COLO829 (cell line): ENCODE measurements around the gene SEMA5A.

Source experiments
- DNase-seq: peaks from one replicate; pipeline ENCODE4 v3.0.0; 2012; ENCODE audit warnings: low spot score

SEMA5A gene

GRCh38 chr5:9169557-9169902 is 376.3 kb downstream of the SEMA5A start:
- DNase-seq, result no peak

GRCh38 chr5:9168791-9169556 is 376.9 kb downstream of the SEMA5A start:
- DNase-seq, result no peak

DNA sequence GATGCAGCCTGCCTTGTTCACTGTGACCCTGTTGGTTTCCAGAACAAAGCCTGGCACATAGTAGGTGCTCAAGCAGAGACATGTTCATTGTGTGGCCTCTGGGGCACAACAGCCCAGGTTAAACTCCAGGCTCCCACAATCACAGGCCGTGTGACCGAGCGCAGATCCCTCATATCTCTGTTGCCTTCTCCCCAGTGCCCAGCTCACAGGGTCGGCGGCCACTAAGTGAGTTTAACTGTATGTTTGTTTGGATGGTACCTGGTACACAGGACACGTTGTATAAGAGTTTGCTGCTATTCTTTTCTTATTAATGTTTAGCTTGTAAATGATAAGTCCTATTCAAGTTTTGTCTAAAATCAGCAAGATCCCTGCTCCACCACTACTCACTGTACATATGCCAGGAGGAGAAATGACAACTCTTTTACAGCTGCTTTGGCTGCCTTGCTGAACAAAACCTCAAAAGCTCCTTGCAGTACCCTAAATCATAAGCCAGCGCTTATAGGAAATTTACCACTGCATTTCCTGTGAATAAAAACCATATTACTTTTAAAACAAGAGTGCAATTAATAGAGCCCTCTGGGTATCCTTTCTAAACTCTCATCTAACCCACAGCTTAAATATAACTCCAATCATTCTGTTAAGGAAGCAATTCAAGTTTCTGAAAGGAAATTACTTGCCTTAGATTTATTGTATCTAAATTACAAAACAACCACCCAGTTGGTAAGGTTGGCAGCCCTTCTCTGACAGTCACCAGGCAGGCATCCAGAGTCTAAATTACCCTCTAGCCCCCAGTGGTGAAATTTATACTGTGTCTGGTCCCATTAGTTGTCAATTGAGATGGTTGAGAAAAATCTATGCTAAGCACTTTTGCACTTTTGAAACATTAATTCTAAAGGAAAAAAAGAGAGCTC is 379.4 kb downstream of the SEMA5A start:
- no peak for DNase-seq

GRCh38 chr5:9165546-9165945 is 380.3 kb downstream of the SEMA5A start:
- DNase-seq, result no peak

DNA sequence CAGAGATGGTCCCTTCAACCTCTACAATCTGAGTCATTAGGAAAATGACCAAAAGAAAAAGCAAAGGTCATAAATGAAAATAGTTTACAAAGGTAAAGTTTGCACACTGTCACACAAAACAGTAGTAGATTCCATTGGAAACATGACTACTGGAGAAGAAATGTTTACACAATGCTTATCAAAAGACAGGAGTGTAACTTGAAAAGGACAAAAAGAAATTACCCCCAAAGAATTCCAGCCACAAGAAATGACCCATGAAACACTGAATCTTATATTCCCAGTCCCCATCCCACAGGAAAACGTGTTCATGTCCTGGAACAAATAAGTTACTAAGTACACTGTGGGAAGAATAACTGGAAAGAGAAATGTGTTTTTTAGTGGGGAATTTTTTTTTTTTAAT is 385.1 kb downstream of the SEMA5A start:
- no peak for DNase-seq

GRCh38 chr5:9157811-9158210 is 388.1 kb downstream of the SEMA5A start:
- DNase-seq, result no peak

DNA sequence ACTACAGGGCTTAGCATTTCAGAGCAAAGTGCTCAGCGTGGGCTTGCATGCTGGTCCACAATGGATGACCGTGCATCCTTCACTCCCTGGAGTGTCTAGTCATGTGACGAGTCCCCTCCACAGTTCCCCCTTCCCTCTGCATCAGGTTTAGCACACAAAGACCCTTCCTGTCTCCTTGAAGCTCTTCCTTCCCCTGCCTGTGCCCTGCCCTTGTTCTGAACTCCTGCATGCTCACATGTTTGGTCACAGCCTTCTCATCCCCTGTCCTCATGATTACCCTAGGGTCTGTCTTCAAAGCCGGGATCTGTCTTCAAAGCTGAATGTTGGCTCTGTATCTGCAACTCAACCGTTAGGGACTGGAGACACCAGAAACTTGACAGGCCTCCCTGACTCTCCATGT is 388.9 kb downstream of the SEMA5A start:
- no peak for DNase-seq

DNA sequence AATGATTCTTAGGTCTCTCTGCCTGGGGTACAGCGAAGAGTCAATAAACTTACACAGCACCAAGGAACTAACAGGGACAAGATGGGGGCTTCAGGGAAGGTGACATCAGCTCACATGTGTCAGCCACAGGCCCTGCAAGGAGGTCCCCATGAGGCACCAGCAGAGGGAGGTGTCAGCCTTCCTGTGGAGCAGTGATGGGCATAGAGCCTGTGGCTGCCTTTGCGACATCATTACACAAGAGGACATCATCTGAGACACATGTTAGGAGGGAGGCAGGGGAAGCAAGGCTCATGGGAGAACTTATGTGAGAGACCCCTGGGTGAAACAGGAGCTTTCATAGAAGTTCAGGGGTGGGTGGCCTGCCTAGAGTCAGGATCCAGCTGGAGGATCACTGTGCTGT is 389.6 kb downstream of the SEMA5A start:
- peak; percentile 17 for DNase-seq

DNA sequence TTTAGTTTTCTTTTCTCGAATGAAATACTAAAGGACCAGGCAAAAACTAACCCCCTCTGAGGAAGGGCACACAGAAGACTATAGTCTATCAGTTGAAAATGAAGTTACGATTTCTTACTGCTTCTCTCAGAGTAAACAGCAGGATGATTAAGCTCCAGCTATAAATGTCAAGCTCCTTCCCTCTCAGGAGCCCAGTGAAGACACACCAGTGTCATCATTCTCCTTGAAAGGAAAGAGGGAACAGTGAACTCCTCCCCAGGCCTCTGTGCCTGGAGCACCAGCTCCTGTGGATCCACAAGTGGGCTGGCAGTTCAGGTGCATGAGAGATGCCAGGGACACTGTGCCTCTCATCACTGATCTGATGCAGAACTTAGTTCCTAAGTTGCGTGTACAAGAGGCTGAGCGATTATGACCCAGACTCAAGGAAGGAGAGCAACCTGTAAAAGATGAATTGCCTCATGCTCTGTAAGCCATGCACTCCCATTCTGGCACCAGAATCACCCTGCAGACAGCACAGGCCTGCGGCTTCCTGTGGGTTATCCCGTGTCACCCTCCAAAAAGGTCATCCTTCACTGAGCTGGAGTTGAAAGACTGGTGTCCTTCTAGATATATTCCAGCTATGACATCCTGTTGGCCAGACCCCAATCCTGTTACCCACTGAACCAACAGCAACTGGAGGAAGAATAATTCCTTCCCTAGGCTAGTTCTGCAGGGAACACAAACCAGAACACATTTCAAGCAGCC is 394.0 kb downstream of the SEMA5A start:
- DNase-seq, result no peak

DNA sequence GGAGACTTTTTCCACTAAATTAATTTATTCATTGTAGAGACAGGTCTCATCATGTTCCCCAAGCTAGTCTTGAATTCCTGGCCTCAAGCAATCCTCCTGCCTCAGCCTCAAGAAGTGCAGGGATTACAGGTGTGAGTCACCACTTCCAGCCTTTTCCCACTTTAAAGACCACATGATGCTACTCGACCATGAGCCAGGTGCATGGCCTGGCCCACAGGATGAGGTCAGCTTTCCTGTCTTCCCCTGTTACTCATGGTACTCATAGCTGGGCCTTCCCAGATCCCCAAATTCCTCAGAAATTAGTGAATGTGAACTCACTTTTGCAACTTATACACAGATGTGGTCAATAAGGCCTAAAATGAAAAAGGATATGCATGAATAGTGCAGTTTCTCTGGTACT is 395.9 kb downstream of the SEMA5A start:
- DNase-seq, result no peak

GRCh38 chr5:9148242-9148641 is 397.6 kb downstream of the SEMA5A start:
- no peak for DNase-seq

DNA sequence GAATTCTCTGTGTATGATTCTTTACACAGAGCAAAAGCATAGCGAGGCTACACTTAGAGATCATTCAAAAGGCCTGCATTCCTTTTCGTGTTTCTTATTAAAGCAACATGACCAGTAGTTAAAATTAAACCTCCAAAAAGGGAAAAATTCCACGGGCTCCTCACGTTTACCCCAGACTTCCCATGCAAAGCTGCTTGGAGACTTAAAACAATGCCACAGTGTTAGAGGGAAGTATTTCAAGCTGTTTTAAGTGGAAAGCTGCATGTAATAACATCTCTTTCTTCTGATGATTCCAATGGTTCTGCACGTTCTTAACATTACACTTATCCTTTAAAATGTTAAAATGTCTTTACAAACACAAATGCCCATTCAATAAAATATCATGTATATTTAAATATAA is 405.2 kb downstream of the SEMA5A start:
- DNase-seq, result peak; percentile 6

DNA sequence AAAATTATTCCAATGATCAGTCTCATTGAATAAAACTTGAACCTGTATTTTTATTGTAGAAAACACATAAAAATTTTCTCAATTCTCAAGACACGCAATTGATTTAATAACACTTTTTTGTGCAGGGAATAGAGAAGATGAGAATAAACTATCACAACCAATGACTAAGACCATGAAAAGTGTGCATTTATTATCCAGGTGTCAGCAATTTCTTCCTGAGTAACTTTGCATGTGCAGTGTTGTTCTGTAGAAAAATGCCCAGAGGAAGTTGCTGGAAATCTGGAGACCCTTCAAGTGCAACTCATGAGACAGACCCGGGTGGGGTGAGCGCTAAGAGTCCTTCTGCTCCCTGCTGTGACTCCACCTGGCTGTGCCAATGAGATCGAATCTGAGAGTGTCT is 405.7 kb downstream of the SEMA5A start:
- DNase-seq, result no peak

DNA sequence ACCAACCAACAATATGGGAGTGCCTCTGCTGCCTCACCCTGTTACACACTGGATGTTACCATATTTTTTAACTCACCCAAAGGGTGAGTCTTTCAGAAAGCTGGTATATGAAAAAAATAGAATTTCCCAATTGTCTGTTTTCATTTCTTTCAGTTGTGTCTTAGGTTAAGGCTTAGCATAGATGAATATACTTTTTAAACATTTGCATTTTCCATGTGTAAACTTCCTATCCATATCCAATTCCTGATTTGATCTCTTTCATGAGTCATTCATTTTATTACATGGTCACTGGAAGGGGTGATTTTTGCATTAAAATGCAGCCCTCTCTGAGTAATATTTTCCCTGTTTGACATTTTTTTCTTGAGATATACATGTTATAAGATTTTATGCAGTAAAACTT is 406.5 kb downstream of the SEMA5A start:
- no peak for DNase-seq

DNA sequence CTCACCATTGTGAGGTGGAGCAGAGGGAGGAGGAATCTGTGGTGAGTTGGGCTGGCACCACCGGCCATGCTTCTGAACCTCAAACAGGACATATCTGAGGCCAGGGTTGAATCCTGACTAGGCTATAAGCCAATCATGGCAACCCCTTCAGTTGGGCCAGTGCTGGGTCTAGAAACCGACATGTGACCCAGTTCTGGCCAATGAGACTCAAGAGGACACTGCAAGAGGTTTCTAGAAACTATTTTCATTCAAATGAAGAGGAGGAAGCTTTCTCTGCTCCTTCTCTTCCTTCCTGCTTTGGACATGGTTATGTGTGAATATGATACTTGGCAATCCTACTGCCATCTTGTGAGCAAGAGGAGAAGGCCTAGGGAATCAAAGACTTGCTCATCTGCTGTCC is 417.7 kb downstream of the SEMA5A start:
- no peak for DNase-seq

DNA sequence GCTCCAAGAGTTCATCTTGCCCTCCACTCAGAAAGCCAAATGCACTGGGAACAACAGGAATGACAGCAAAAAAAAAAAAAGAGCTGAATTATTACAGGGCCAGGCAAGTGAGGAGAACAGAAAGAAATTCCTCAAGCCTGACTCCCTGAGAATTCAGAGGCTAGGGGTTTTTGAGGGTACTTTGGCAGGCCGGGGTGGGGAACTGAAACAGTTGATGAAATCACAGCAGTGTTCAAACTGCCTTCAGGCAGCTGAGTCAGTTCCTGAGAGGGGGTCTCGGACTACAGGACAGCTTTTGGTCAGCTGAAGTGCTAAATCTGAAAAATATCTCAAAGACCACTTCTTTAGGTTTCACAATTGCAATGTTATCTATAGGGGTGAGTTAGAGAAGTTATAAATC is 419.4 kb downstream of the SEMA5A start:
- no peak for DNase-seq

DNA sequence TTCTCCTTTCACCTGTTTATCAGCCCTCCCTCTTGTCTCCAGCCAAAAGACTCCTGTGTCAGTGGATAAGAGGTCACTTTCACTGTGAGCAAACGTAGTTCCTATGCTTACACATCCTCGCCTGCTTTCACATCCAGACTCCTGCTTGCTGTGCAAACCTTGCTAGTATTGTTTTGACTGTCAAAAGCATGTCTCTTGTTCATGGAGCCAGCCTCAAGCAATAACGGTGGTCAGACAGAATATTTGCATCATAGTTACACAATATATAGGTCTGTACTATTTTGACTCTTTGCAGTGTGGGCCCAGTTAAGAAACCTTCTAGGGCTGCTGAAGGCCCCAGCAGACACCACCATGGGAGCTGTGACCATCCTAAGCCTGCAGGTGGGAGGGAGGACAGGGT is 420.0 kb downstream of the SEMA5A start:
- DNase-seq, result no peak

GRCh38 chr5:9124838-9125237 is 421.0 kb downstream of the SEMA5A start:
- no peak for DNase-seq

- no peak for DNase-seq
Measured at GRCh38 chr5:9124071-9124470, 421.8 kb downstream of the SEMA5A start.

DNA sequence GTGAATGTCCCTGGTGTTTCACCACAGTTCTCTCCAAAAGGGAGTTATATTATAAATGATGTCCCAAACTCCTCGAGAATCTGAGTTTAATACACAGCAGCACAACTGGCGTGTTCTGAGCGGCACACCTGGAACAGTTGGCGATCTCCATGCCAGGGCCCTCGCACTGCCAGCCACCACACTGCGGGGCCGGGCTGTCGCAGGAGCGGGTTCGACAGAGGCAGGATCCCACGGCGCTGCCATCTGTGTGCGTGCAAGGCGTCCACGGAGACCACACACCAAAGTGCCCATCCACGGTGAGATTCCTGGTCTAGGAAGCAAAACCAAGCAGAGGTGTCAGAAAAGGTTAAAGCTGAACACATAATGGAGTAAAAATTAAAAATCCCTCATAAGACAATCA is 423.3 kb downstream of the SEMA5A start:
- no peak for DNase-seq

DNA sequence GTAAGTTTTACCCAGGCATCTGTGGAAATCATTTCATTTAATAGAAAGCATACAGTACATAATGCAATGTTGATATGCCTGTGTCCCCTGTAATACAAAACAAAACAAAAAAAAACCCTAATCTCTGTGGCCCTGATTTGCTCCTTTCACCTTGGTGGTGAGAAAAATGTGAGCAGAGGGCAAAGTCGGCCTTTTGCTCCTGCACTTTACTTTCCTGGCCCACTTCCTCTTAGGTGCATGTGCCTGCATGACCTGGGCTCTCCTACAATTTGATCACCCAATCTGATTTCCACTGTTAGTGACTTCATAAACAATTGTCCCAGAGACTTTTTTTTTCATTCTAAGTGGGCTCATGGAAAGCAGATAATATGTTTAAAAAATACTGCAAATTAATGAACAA is 424.3 kb downstream of the SEMA5A start:
- DNase-seq, result no peak

GRCh38 chr5:9118852-9119251 is 427.0 kb downstream of the SEMA5A start:
- no peak for DNase-seq

- DNase-seq, result no peak
Measured at GRCh38 chr5:9115093-9115492, 430.8 kb downstream of the SEMA5A start.
